Coronary artery (tissue), 2 donors: ENCODE measurements around the gene MFNG.

Experiments used
- DNase-seq: peaks from one replicate; pipeline ENCODE4 v3.0.0-alpha.2; 2017; ENCODE audit warnings: low spot score
- H3K27ac ChIP-seq, 2 donors: fragments of 200-600 bp; sonication (generic); one replicate each; pipeline ENCODE4 v1.5.1; 2016 to 2019
- H3K4me3 ChIP-seq: fragments of 200-600 bp; sonication (generic); 2 replicates; pipeline ENCODE4 v1.5.1; 2016; ENCODE audit warnings: mild to moderate bottlenecking, moderate library complexity
- TF ChIP-seq, protein P1 (sequence below): fragments of 200-600 bp; sonication (generic); IDR thresholded peaks from one replicate; pipeline ENCODE4 v1.5.1; 2019; ENCODE audit warnings: antibody characterized with exemption

MFNG gene

GRCh38 chr22:37445501-37445900 is 40.7 kb downstream of the MFNG start:
- DNase-seq = no peak
- Histone ChIP-seq H3K27ac (no peak overlapping the region), H3K4me3 (no peak overlapping the region)
- TF ChIP-seq, protein P1, sequence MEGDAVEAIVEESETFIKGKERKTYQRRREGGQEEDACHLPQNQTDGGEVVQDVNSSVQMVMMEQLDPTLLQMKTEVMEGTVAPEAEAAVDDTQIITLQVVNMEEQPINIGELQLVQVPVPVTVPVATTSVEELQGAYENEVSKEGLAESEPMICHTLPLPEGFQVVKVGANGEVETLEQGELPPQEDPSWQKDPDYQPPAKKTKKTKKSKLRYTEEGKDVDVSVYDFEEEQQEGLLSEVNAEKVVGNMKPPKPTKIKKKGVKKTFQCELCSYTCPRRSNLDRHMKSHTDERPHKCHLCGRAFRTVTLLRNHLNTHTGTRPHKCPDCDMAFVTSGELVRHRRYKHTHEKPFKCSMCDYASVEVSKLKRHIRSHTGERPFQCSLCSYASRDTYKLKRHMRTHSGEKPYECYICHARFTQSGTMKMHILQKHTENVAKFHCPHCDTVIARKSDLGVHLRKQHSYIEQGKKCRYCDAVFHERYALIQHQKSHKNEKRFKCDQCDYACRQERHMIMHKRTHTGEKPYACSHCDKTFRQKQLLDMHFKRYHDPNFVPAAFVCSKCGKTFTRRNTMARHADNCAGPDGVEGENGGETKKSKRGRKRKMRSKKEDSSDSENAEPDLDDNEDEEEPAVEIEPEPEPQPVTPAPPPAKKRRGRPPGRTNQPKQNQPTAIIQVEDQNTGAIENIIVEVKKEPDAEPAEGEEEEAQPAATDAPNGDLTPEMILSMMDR = no peak

DNA sequence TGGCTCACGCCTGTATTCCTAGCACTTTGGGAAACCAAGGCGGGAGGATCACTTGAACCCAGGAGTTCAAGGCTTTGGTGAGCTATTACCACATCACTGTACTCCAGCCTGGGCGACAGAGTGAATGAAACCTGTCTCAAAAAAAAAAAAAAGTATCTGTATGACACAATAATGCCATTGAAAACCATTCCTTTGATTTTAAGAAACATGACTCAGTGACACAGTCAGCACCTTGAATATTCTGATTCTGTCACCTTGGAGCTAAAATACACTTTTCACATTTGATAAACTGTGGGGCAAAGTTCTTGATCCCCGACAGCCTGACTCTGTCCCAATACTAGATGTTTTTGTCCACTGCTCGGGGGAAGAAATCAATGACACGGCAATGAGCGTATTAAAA is 42.2 kb downstream of the MFNG start:
- DNase-seq = no peak
- TF ChIP-seq, protein P1 = no peak
- Histone ChIP-seq H3K27ac (no peak overlapping the region), H3K4me3 (no peak overlapping the region)

- Histone ChIP-seq H3K27ac (no peak overlapping the region), H3K4me3 (no peak overlapping the region)
- no peak for DNase-seq
- TF ChIP-seq, protein P1 = no peak
These were observed 43.1 kb downstream of the MFNG start for GRCh38 chr22:37443086-37443485.

DNA sequence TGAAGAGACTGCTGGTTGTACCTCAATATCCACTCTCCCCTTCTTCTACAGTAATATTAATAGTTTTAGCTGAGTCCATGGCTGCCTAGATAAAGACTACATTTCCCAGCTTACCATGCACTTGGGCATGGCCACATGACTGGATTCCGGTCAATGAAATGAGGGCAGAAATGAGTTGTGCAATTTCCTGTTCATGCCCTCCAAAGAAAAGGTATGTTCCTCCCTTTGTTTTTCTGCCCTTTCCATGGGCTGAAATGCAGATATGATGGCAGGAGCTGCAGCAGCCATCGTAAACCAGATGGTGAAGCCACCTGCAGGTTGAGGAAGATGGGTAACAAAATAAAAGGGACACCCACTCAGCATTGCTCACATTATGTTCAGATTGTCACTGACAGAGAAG is 43.6 kb downstream of the MFNG start:
- DNase-seq = no peak

GRCh38 chr22:37442135-37442534 is 44.0 kb downstream of the MFNG start:
- Histone ChIP-seq H3K27ac (no peak overlapping the region), H3K4me3 (no peak overlapping the region)
- TF ChIP-seq, protein P1 = no peak
- DNase-seq = no peak

More for the DNA sequence above, 43.6 kb downstream of the MFNG start:
- H3K4me3 ChIP-seq = no peak overlapping the region
- TF ChIP-seq, protein P1 = no peak
- H3K27ac ChIP-seq = no peak overlapping the region

- no peak for DNase-seq
- TF ChIP-seq, protein P1 = no peak
- Histone ChIP-seq H3K27ac (no peak overlapping the region), H3K4me3 (no peak overlapping the region)
These were observed 45.3 kb downstream of the MFNG start for GRCh38 chr22:37440875-37441274.

DNA sequence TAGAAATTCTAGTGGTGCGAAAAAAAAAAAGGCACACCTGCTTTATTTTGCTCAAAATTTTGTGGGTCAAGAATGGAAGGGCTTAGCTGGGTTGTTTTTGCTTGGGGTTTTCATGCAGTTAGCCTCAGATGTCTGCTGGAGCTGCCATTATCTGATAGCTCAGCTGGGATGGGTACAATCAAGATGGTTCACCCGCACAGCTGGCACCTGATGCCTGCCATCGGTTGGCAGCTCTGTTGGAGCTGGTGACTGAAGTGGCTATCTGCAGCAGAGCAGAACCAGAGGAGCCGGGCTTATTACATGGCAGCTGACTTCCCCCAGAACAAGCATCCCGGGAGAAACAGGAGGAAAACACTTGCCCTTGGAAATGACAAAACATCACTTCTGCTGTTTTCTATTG is 46.8 kb downstream of the MFNG start:
- H3K27ac ChIP-seq = no peak overlapping the region
- no peak for DNase-seq
- no peak overlapping the region for H3K4me3 ChIP-seq
- TF ChIP-seq, protein P1 = no peak
